Natural killer cell (primary cell): Measurements from ENCODE around the gene FRMPD2. TPM values are rescaled to one million over a fixed set of nuclear protein-coding genes. Genes with fewer than 3 reads are reported as not detected.

Experiments used
- ATAC-seq, 3 donors: fragments of 150-1000 bp in 2 of 3; fragments of 200-7000 bp in 1 of 3; cut with Tn5 transposase; 1 replicate in 1 of 3; 2 replicates in 2 of 3; pipeline ENCODE4 v1.10.0; 2021; ENCODE audit warnings: mild to moderate bottlenecking in 2 of 3, moderate library complexity in 2 of 3
- DNase-seq, 2 donors: peaks; one replicate each; pipeline versions ENCODE4 v3.0.0 to v3.0.0-alpha.2; 2013 to 2021; ENCODE audit warnings: mixed read lengths in 1 of 2
- H3K27ac ChIP-seq: one replicate; pipeline ENCODE4 v1.5.1; 2013; ENCODE audit warnings: mild to moderate bottlenecking, low read length
- H3K27me3 ChIP-seq: one replicate; pipeline ENCODE4 v1.6.1; 2013; ENCODE audit warnings: low read length; ENCODE audit not compliant: control insufficient read depth, insufficient read depth
- H3K36me3 ChIP-seq: one replicate; pipeline ENCODE4 v1.6.1; 2013; ENCODE audit warnings: low read length; ENCODE audit not compliant: control insufficient read depth, insufficient read depth
- H3K4me1 ChIP-seq: one replicate; pipeline ENCODE4 v1.6.1; 2013; ENCODE audit warnings: low read length; ENCODE audit not compliant: control insufficient read depth, insufficient read depth
- H3K4me3 ChIP-seq: one replicate; pipeline ENCODE4 v1.5.1; 2013; ENCODE audit warnings: low read length
- H3K9me3 ChIP-seq: one replicate; pipeline ENCODE4 v1.6.1; 2013; ENCODE audit warnings: low read length; ENCODE audit not compliant: control insufficient read depth, insufficient read depth
- H3K27ac Mint-ChIP-seq, 2 donors: one replicate each; pipeline ENCODE4 v1.8.0; 2022; ENCODE audit warnings: mild to moderate bottlenecking in 2 of 2, mixed read lengths in 2 of 2, moderate library complexity in 1 of 2
- H3K27me3 Mint-ChIP-seq, 2 donors: one replicate each; pipeline ENCODE4 v1.8.0; 2022; ENCODE audit warnings: low read depth in 2 of 2, mixed read lengths in 2 of 2
- H3K36me3 Mint-ChIP-seq: one replicate; pipeline ENCODE4 v1.8.0; 2022; ENCODE audit warnings: mixed read lengths
- H3K4me1 Mint-ChIP-seq, 2 donors: one replicate each; pipeline ENCODE4 v1.8.0; 2022; ENCODE audit warnings: mixed read lengths in 2 of 2
- H3K4me3 Mint-ChIP-seq: one replicate; pipeline ENCODE4 v1.8.0; 2022; ENCODE audit warnings: mild to moderate bottlenecking, moderate library complexity, mixed read lengths
- H3K9me3 Mint-ChIP-seq, 2 donors: one replicate each; pipeline ENCODE4 v1.8.0; 2022; ENCODE audit warnings: mixed read lengths in 2 of 2
- WGBS: methylation state at CpG from one replicate; pipeline ENCODE4 v1.1.7; 2013; ENCODE audit warnings: missing lambda C conversion rate; ENCODE audit not compliant: insufficient coverage; 5-methylcytosine and 5-hydroxymethylcytosine counted together
- intact Hi-C: fragments of 100-400 bp; cut with micrococcal nuclease; formaldehyde crosslinking; loops from one replicate; pipeline ENCODE4 v1.14.2; 2022
- total RNA-seq, 4 donors: library from RNA; stranded (reverse); fragments of 120-200 nt in 1 of 4; gene quantifications; one replicate each; pipeline versions ENCODE4 v1.2.3 to v1.2.4, GENCODE V29; 2013 to 2022
- TF ChIP-seq, protein P1 (sequence below): fragments of 200-600 bp; IDR thresholded peaks from one replicate; pipeline ENCODE4 v1.8.0; 2022; ENCODE audit warnings: antibody characterized with exemption

FRMPD2 gene
- total RNA-seq, 3 donors from 2014 or later (not counting 1 experiment from before 2014, with no cell fraction given), result 0.20 TPM; not detected in 2

DNA sequence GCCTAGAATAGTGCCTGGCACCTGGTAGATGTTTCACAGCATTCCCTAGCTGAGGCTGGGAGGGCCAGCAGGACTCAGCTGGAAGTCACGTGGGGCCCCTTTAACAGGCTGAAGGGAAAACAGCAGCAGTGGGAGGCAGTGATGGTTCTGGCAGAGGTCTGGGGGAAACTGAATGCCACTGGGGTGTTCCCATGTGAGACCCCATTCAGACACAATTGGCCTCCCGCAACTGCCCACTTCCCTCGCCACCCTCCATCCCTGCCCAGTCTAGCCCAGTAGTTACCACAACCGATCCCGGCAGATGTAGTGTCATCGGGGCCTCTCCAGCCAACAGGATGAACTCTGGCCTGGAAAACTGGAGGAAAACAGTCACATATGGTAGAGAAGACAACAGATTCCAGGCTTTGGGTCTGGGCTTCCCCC, 38.3 kb downstream of the FRMPD2 start:
- Histone ChIP-seq H3K36me3 (no peaks in the 10 kb centered on the region), H3K4me1 (no peaks in the 10 kb centered on the region), H3K27me3 (no peaks in the 10 kb centered on the region), H3K9me3 (no peaks in the 10 kb centered on the region), H3K27ac (no peak overlapping the region), H3K4me3 (no peak overlapping the region)
- DNase-seq (no peak), ATAC-seq (no peak)
- Mint-ChIP-seq H3K36me3 (no peaks in the 10 kb centered on the region), H3K4me3 (no peak overlapping the region), H3K4me1 (no peaks in the 10 kb centered on the region), H3K9me3 (no peaks in the 10 kb centered on the region), H3K27ac (no peak overlapping the region), H3K27me3 (peaks cover 3 to 9% of the 10 kb centered on the region in 2 donors)
- intact Hi-C loops, result no loop called here
- 91% methylated on average over 6 of the region's 6 CpGs for WGBS
- TF ChIP-seq, protein P1, sequence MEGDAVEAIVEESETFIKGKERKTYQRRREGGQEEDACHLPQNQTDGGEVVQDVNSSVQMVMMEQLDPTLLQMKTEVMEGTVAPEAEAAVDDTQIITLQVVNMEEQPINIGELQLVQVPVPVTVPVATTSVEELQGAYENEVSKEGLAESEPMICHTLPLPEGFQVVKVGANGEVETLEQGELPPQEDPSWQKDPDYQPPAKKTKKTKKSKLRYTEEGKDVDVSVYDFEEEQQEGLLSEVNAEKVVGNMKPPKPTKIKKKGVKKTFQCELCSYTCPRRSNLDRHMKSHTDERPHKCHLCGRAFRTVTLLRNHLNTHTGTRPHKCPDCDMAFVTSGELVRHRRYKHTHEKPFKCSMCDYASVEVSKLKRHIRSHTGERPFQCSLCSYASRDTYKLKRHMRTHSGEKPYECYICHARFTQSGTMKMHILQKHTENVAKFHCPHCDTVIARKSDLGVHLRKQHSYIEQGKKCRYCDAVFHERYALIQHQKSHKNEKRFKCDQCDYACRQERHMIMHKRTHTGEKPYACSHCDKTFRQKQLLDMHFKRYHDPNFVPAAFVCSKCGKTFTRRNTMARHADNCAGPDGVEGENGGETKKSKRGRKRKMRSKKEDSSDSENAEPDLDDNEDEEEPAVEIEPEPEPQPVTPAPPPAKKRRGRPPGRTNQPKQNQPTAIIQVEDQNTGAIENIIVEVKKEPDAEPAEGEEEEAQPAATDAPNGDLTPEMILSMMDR, result no peak

DNA sequence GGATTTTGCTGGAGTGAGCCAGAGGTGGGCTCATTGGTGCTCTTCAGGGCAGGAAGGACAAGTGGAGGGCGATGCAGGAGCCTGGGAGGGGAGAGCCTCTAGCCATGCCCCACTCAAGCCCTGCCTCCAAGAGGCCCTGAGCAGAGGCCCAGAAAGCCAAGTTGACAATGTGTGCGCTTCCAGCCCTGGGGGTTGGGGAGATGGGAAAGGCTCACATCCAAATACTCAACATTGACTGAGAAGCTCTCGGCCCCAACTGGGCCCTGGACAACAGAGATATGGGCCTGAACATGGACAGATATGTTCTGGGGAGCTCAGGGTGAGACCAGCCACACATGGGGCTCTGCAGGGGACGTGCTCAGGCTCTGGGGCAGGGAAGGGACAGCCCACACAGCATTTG, 39.0 kb downstream of the FRMPD2 start:
- Histone ChIP-seq H3K4me1 (no peaks in the 10 kb centered on the region), H3K27ac (no peak overlapping the region), H3K27me3 (no peaks in the 10 kb centered on the region), H3K9me3 (no peaks in the 10 kb centered on the region), H3K36me3 (no peaks in the 10 kb centered on the region), H3K4me3 (no peak overlapping the region)
- Mint-ChIP-seq H3K9me3 (no peaks in the 10 kb centered on the region), H3K27me3 (peaks cover 2 to 16% of the 10 kb centered on the region in 2 donors), H3K36me3 (no peaks in the 10 kb centered on the region), H3K4me3 (no peak overlapping the region), H3K4me1 (no peaks in the 10 kb centered on the region), H3K27ac (no peak overlapping the region)
- no peak for DNase-seq
- no peak for ATAC-seq
- intact Hi-C loops, result no loop called here
- 81% methylated on average over 3 of the region's 4 CpGs for WGBS
- TF ChIP-seq, protein P1, result no peak

DNA sequence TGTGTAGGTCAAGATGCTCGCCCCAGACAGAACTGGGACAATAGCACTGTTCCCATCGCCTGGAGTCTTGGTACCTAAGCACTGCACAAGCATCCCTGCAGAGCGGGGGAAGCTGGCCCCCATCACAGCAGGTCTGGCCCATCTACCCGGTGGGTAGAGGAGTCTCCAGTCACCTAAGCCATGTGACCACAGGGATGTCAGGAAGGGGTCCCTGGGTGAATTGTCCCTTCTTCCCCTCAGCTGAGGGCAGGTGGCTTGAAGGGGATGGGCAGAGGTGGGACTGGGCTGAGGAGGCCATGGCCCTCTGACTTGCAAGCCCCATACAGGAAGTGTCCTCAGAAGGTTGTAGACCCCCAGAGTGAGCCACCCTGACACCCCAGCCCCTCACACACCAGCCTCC, 39.7 kb downstream of the FRMPD2 start:
- ATAC-seq (no peak), DNase-seq (no peak)
- Mint-ChIP-seq H3K4me1 (no peaks in the 10 kb centered on the region), H3K36me3 (no peaks in the 10 kb centered on the region), H3K27ac (no peak overlapping the region), H3K9me3 (no peaks in the 10 kb centered on the region), H3K27me3 (peaks cover 2 to 16% of the 10 kb centered on the region in 2 donors), H3K4me3 (no peak overlapping the region)
- H3K27ac ChIP-seq, result no peak overlapping the region
- WGBS, result 86% methylated on average over 4 of the region's 4 CpGs
- no peaks in the 10 kb centered on the region for H3K9me3 ChIP-seq
- no peaks in the 10 kb centered on the region for H3K4me1 ChIP-seq
- no peak overlapping the region for H3K4me3 ChIP-seq
- no peaks in the 10 kb centered on the region for H3K36me3 ChIP-seq
- TF ChIP-seq, protein P1, result no peak
- no peaks in the 10 kb centered on the region for H3K27me3 ChIP-seq
- intact Hi-C loops, result no loop called here

DNA sequence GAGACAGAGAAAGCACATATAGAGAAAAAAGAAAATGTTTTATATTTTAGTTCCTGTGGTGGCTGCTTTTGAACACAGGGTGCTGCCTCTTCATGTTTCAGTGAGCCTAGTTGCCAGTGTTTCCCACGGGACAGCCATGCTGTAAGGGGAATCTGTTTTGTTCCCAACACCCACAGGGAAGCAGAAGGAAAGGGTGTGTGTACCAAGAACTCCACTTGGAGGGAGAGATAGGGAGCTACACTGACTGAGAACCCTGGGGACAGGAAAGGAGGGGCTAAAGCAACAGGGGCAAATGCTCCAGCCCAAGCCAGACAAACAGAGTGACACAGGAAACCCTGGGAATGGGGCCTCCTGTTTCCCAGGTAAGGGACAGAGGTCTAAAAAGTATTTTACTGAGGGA, 40.2 kb downstream of the FRMPD2 start:
- TF ChIP-seq, protein P1, result no peak

More for the DNA sequence above, 40.2 kb downstream of the FRMPD2 start:
- Mint-ChIP-seq H3K9me3 (no peaks in the 10 kb centered on the region), H3K27ac (no peak overlapping the region), H3K36me3 (no peaks in the 10 kb centered on the region), H3K4me3 (no peak overlapping the region), H3K4me1 (no peaks in the 10 kb centered on the region), H3K27me3 (peaks cover 2 to 16% of the 10 kb centered on the region in 2 donors)
- DNase-seq (no peak), ATAC-seq (no peak)
- Histone ChIP-seq H3K4me1 (no peaks in the 10 kb centered on the region), H3K9me3 (no peaks in the 10 kb centered on the region), H3K4me3 (no peak overlapping the region), H3K27me3 (no peaks in the 10 kb centered on the region), H3K27ac (no peak overlapping the region), H3K36me3 (no peaks in the 10 kb centered on the region)
- intact Hi-C loops, result no loop called here
- 70% methylated on average over 1 of the region's 1 CpG for WGBS
